Right lobe of liver (tissue), 6 donors: ENCODE measurements around the gene KRTAP10-12. TPM values are rescaled to one million over a fixed set of nuclear protein-coding genes. Genes with fewer than 3 reads are reported as not detected.

ENCODE experiments used
- ATAC-seq, 4 donors: fragments of 200-7000 bp; cut with Tn5 transposase; one replicate each; pipeline ENCODE4 v1.9.1; 2020; ENCODE audit warnings: mild to moderate bottlenecking in 4 of 4, moderate library complexity in 4 of 4
- DNase-seq, 3 donors: peaks; one replicate each; pipeline ENCODE4 v3.0.0-alpha.2; 2020
- H3K27ac ChIP-seq, 3 donors: fragments of 200-600 bp; one replicate each; pipeline ENCODE4 v1.8.0; 2022
- H3K27me3 ChIP-seq, 2 donors: fragments of 200-600 bp; one replicate each; pipeline ENCODE4 v1.8.0; 2022
- H3K36me3 ChIP-seq, 4 donors: fragments of 200-600 bp; sonication (generic) in 1 of 4; one replicate each; pipeline versions ENCODE4 v1.5.1 to v1.8.0; 2017 to 2022; ENCODE audit warnings: control low read depth in 1 of 4
- H3K4me1 ChIP-seq, 4 donors: fragments of 200-600 bp; sonication (generic) in 1 of 4; one replicate each; pipeline versions ENCODE4 v1.5.1 to v1.8.0; 2017 to 2022; ENCODE audit warnings: control low read depth in 1 of 4
- H3K4me3 ChIP-seq, 3 donors: fragments of 200-600 bp; one replicate each; pipeline ENCODE4 v1.8.0; 2022
- H3K9me3 ChIP-seq, 4 donors: fragments of 200-600 bp; sonication (generic) in 1 of 4; one replicate each; pipeline versions ENCODE4 v1.5.1 to v1.8.0; 2017 to 2022; ENCODE audit warnings: control low read depth in 1 of 4
- POLR2A ChIP-seq: fragments of 450-650 bp; IDR thresholded peaks from one replicate; pipeline ENCODE4 v1.6.1; 2017; ENCODE audit warnings: antibody characterized with exemption, mild to moderate bottlenecking
- WGBS: methylation state at CpG from one replicate; pipeline ENCODE4 v1.1.6; 2018; ENCODE audit warnings: low coverage, low lambda C conversion rate; ENCODE audit not compliant: insufficient coverage; ENCODE audit errors: missing lambda C conversion rate; 5-methylcytosine and 5-hydroxymethylcytosine counted together
- intact Hi-C, 2 donors: fragments of 100-400 bp; cut with DNase I; formaldehyde crosslinking; loops; one replicate each; pipeline versions ENCODE4 v1.11.2 to v1.14.1; 2022
- total RNA-seq, 6 experiments: library from RNA; depleted of rRNA in 2 of 6; stranded (reverse); fragments of >200 nt in 2 of 6; fragmentation: NEBNext Ultra II Directional in 3 of 6; extraction: Animal tissue kit (Norgen Biotek cat#: 25700) in 3 of 6; gene quantifications; one replicate each; pipeline versions ENCODE4 v1.1.0 to v1.2.4, GENCODE V29; 2016 to 2023
- TF ChIP-seq, protein P1 (sequence below), 4 donors: fragments of 200-600 bp in 3 of 4; fragments of 450-650 bp in 1 of 4; IDR thresholded peaks; one replicate each; pipeline versions ENCODE4 v1.5.1 to v1.8.0; 2016 to 2022; ENCODE audit warnings: antibody characterized with exemption in 4 of 4, mild to moderate bottlenecking in 2 of 4
- donor health status: DM: no; HTN: yes; CAD: no.
- donor health status: DM: no; HTN: no; CAD: no.
- donor health status: DM: no; HTN: no; CAD: no.
- donor health status: DM: no; HTN: yes; CAD: no.
- donor health status: DM: no; HTN: yes; CAD: no.

KRTAP10-12 gene
- total RNA-seq, 6 experiments from 2014 or later: not detected

DNA sequence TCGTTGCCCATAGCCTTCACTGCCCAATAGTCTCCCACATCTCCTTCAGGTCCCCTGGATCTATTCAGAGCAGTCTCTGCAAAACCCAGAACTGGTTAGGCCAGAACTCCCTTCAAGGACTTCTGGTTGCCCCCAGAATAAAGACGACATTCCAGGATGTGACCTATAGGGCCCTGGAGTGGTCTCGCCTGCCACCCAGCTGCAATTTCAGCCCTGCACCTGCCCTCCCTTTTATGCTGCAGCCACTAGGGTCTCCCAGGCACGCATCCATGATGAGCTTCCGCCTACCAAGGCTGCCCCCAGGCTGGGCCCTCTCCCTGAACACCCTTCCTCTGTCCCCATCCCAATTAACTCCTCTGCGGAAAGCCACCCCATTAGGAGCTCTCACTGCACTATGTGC lies 21.6 kb downstream of the KRTAP10-12 start:
- Histone ChIP-seq H3K36me3 (no peaks in the 10 kb centered on the region), H3K4me3 (no peak overlapping the region), H3K27me3 (peaks cover 0 to 10% of the 10 kb centered on the region in 2 donors), H3K9me3 (no peaks in the 10 kb centered on the region), H3K4me1 (no peaks in the 10 kb centered on the region), H3K27ac (no peak overlapping the region)
- ATAC-seq (no peak), DNase-seq (no peak)
- WGBS: 51% methylated on average over 2 of the region's 6 CpGs
- intact Hi-C loops: no loop called here
- TF ChIP-seq, protein P1, sequence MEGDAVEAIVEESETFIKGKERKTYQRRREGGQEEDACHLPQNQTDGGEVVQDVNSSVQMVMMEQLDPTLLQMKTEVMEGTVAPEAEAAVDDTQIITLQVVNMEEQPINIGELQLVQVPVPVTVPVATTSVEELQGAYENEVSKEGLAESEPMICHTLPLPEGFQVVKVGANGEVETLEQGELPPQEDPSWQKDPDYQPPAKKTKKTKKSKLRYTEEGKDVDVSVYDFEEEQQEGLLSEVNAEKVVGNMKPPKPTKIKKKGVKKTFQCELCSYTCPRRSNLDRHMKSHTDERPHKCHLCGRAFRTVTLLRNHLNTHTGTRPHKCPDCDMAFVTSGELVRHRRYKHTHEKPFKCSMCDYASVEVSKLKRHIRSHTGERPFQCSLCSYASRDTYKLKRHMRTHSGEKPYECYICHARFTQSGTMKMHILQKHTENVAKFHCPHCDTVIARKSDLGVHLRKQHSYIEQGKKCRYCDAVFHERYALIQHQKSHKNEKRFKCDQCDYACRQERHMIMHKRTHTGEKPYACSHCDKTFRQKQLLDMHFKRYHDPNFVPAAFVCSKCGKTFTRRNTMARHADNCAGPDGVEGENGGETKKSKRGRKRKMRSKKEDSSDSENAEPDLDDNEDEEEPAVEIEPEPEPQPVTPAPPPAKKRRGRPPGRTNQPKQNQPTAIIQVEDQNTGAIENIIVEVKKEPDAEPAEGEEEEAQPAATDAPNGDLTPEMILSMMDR (IDR thresholded peaks at IDR 0.05): no peak
- no peak for TF ChIP-seq POLR2A

DNA sequence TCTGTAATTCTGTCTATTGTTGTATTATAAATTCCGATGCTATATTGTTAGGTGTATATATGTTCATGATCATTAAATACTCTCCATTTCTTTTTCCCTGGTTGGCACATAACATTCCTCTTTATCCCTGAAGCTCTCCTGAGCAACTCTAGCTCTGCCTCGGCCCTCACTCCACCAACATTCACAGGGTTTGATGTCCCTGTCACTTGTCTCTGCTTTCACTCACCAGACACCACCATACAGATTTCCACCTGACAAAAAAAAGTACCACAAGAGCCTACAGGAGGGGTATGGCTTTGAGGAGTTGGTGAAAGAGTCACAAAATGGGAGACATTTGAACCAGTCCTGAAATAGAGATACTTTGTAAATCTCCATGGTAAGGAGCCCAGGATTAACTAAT lies 23.2 kb downstream of the KRTAP10-12 start:
- no peak for DNase-seq
- no peak for TF ChIP-seq POLR2A
- TF ChIP-seq, protein P1 (IDR thresholded peaks at IDR 0.05): no peak
- Histone ChIP-seq H3K36me3 (no peaks in the 10 kb centered on the region), H3K4me1 (no peaks in the 10 kb centered on the region), H3K9me3 (no peaks in the 10 kb centered on the region), H3K4me3 (no peak overlapping the region), H3K27ac (no peak overlapping the region), H3K27me3 (peaks cover 0 to 13% of the 10 kb centered on the region in 2 donors)
- no peak for ATAC-seq
- intact Hi-C loops: no loop called here
- 66% methylated on average over 2 of the region's 2 CpGs for WGBS

DNA sequence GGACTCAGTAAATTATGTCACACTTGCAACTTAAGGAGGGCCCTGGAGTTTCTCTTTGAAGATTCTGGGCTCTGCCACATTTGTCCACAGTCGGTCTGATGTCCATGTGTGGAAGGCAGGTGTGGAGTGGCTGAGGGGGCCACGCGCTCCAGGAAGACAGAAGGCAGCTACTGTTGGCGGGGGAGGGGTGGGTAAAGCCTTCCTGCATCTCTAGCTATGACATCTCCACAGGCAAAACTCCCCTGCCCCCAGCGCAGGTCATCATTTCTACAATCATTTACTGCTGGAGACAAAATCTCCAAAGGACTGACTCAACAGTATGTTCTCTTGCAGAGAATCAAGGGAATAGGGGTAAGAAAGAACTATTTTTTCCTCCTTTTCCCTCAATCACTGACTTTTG lies 25.8 kb downstream of the KRTAP10-12 start:
- Histone ChIP-seq H3K4me1 (no peaks in the 10 kb centered on the region), H3K27ac (no peak overlapping the region), H3K27me3 (peaks cover 0 to 13% of the 10 kb centered on the region in 2 donors), H3K4me3 (no peak overlapping the region), H3K36me3 (no peaks in the 10 kb centered on the region), H3K9me3 (no peaks in the 10 kb centered on the region)
- no peak for TF ChIP-seq POLR2A
- TF ChIP-seq, protein P1 (IDR thresholded peaks at IDR 0.05): no peak
- ATAC-seq (no peak), DNase-seq (peak in 1 of 3 donors; percentile 26)
- intact Hi-C loops: no loop called here
- WGBS: no CpG with 5 or more reads among the region's 5 CpGs

DNA sequence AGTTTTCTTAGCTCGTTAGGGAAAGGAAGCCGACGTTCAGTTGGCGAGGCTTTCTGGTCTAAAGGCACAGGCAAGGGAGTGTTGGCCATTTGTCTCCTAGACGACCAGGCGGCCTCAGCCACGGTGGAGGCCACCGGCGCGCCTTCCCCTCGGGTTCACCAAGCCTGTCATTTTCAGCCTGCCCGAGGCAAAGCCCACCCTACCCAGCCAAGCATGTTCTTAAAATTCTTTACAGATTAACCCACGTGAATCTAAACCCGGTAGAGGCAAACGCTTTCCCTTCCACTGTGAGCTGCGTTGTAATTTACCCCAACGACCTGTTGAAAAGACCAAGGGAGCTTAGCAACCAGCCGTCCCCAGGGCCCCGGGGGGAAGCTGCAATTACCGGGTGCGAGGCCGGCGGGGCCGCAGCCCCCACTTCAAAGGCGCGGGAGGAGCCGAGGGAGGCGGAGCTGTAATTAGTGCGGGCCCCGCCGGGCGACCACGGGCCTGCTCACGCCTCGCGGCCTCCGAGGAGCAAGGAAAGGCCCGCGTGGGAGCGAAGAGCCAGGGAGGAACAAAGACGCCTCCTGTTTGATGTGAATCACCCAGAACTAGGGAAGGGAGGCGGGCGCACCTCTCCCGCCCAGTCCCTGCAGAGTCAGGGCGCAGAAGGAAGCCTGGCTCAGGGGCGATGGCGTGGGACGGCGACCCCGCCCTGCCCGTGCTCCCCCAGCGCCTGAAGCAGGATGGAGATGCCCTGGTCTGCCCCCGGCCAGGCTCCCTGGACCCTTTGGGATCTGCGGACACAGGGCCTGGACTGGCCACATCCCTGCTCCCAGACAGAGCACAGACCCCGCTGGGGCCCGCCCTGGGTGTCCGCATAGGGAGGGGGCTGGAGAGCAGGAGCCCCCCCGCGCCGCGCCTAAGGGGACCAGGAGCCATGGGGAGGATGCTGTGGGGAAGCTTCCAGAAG lies 26.5 kb downstream of the KRTAP10-12 start:
- H3K9me3 ChIP-seq: no peaks in the 10 kb centered on the region
- TF ChIP-seq, protein P1 (IDR thresholded peaks at IDR 0.05): no peak
- no peak for TF ChIP-seq POLR2A
- DNase-seq (peak in 1 of 3 donors; percentile 52), ATAC-seq (peak in 1 of 4 donors; percentile 33)
- WGBS: 12% methylated on average over 39 of the region's 61 CpGs
- H3K36me3 ChIP-seq: no peaks in the 10 kb centered on the region
- H3K4me1 ChIP-seq: no peaks in the 10 kb centered on the region
- intact Hi-C loops: no loop called here
- no peak overlapping the region for H3K27ac ChIP-seq
- H3K4me3 ChIP-seq: no peak overlapping the region
- peaks cover 0 to 13% of the 10 kb centered on the region in 2 donors for H3K27me3 ChIP-seq
